HepG2 (cell line): ENCODE results near the gene TBC1D24. TPM values are rescaled to one million over a fixed set of nuclear protein-coding genes. Genes with fewer than 3 reads are reported as not detected.

ENCODE experiments used
- ATAC-seq: fragments of 200-7000 bp; cut with Tn5 transposase; 3 replicates; pipeline ENCODE4 v1.9.1; 2020; ENCODE audit warnings: mild to moderate bottlenecking, moderate library complexity
- BruUV-seq: library from RNA; stranded (reverse); fragments of 400-500 nt; replicated peaks from 2 replicates; lab custom pipeline; 2021; lab: Mats Ljungman, UMichigan
- CTCF ChIA-PET: fragments of 300-600 bp; formaldehyde crosslinking; extraction: SDS; loops from one replicate; lab custom pipeline; 2021; ENCODE audit warnings: low total read pairs, inconsistent platforms, low intra/inter-chr PET ratio; lab: Yijun Ruan, JAX
- POLR2A ChIA-PET: fragments of 350-600 bp; sonication (Branson Sonifier 250); formaldehyde crosslinking; loops from one replicate; lab custom pipeline; 2020; ENCODE audit warnings: antibody characterized with exemption, inconsistent platforms; lab: Yijun Ruan, JAX
- DNase-seq: peaks from one replicate; pipeline ENCODE4 v3.0.0-alpha.2; 2015; ENCODE audit warnings: low spot score
- FAIRE-seq: peaks from 3 replicates; lab custom pipeline; 2011; peaks lifted over from hg19 to GRCh38; lab: Jason Lieb, UNC
- H2AFZ ChIP-seq: one replicate; pipeline ENCODE4 v1.6.1; 2011; ENCODE audit warnings: low read length, inconsistent platforms
- H3K27ac ChIP-seq: fragments of 300-600 bp; 3 replicates; pipeline ENCODE4 v1.8.0; 2011; ENCODE audit warnings: mixed run types, mild to moderate bottlenecking, mixed read lengths, low read length, inconsistent platforms; ENCODE audit not compliant: insufficient read depth; ENCODE audit errors: extremely low read length
- H3K27me3 ChIP-seq, 2 experiments: fragments of 200-600 bp in 1 of 2; 2 replicates in 1 of 2; 3 replicates in 1 of 2; pipeline versions ENCODE4 v1.6.0 to v1.8.0; 2011; ENCODE audit warnings: low read length in 2 of 2, mild to moderate bottlenecking in 2 of 2, moderate library complexity in 2 of 2, inconsistent platforms in 1 of 2; ENCODE audit not compliant: insufficient read depth in 2 of 2, control insufficient read depth in 1 of 2
- H3K36me3 ChIP-seq, 2 experiments: fragments of 200-600 bp in 1 of 2; replicated peaks in 1 of 2; 2 replicates in 1 of 2; 3 replicates in 1 of 2; pipeline versions ENCODE4 v1.5.1 to v1.8.0; 2011; ENCODE audit warnings: low read length in 2 of 2, inconsistent platforms in 1 of 2; ENCODE audit not compliant: insufficient read depth in 2 of 2, control insufficient read depth in 1 of 2
- H3K4me1 ChIP-seq: 2 replicates; pipeline ENCODE4 v1.5.1; 2012; ENCODE audit warnings: low read length, inconsistent platforms; ENCODE audit not compliant: insufficient read depth
- H3K4me2 ChIP-seq: 2 replicates; pipeline ENCODE4 v1.6.0; 2011; ENCODE audit warnings: low read depth, low read length, inconsistent platforms
- H3K4me3 ChIP-seq, 3 experiments: fragments of 200-600 bp in 1 of 3; sonication (generic), shearing (Covaris generic) in 1 of 3; replicated peaks in 1 of 3; 2 replicates each; pipeline ENCODE4 v1.5.1; 2011 to 2016; ENCODE audit warnings: low read length in 3 of 3, inconsistent platforms in 2 of 3, low read depth in 2 of 3, mild to moderate bottlenecking in 2 of 3, control low read depth in 1 of 3, mixed read lengths in 1 of 3; ENCODE audit not compliant: insufficient read depth in 1 of 3
- H3K79me2 ChIP-seq: one replicate; pipeline ENCODE4 v1.6.1; 2011; ENCODE audit warnings: low read length, inconsistent platforms; ENCODE audit not compliant: insufficient read depth
- H3K9ac ChIP-seq: 2 replicates; pipeline ENCODE4 v1.6.0; 2011; ENCODE audit warnings: mild to moderate bottlenecking, low read depth, low read length, inconsistent platforms; ENCODE audit not compliant: insufficient read depth
- H3K9me3 ChIP-seq: 2 replicates; pipeline ENCODE4 v1.5.1; 2012; ENCODE audit warnings: mild to moderate bottlenecking, low read length
- H4K20me1 ChIP-seq: 2 replicates; pipeline ENCODE4 v1.6.0; 2011; ENCODE audit warnings: inconsistent platforms, mild to moderate bottlenecking, low read length, moderate library complexity; ENCODE audit not compliant: insufficient read depth
- KLF15 ChIP-seq: sonication (generic); formaldehyde crosslinking; IDR thresholded peaks from 2 replicates; pipeline ENCODE4 v1.8.1; 2023; ENCODE audit warnings: borderline replicate concordance, mild to moderate bottlenecking, inconsistent platforms, missing genetic modification reagents, mixed read lengths
- SAP130 ChIP-seq: IDR thresholded peaks from 2 replicates; pipeline ENCODE4 v1.6.1; 2016; ENCODE audit warnings: low read depth
- TGIF2 ChIP-seq: IDR thresholded peaks from 2 replicates; pipeline ENCODE4 v1.6.1; 2016; ENCODE audit warnings: control low read depth, missing compliant biosample characterization
- ZNF607 ChIP-seq: sonication (generic); formaldehyde crosslinking; IDR thresholded peaks from 2 replicates; pipeline ENCODE4 v1.5.1; 2020; ENCODE audit warnings: missing genetic modification reagents, mild to moderate bottlenecking, borderline replicate concordance
- WGBS: methylation state at CpG from one replicate; pipeline ENCODE4 v1.1.6; 2017; ENCODE audit warnings: low lambda C conversion rate; 5-methylcytosine and 5-hydroxymethylcytosine counted together
- in situ Hi-C: cut with HindIII; loops from 2 replicates; pipeline ENCODE4 v1.10.0; 2017; ENCODE audit warnings: low pct_unique_long_range_greater_than_20kb; ENCODE audit not compliant: extremely low pct_ligation_motif_present
- intact Hi-C: fragments of 100-400 bp; cut with micrococcal nuclease; formaldehyde crosslinking; loops from one replicate; pipeline ENCODE4 v1.10.0; 2022; ENCODE audit not compliant: unreplicated experiment
- polyA plus RNA-seq, 8 experiments: library from polyadenylated mRNA; depleted of rRNA in 3 of 8; stranded (reverse) in 7 of 8; unstranded in 1 of 8; fragments of >200 nt; fragmentation: Illumina TruSeq in 4 of 8; extraction: Trizol in 4 of 8; gene quantifications; 2 replicates each; pipeline versions ENCODE4 v1.2.1 to v1.2.3, GENCODE V29; 2011 to 2016; ENCODE audit warnings: low read depth in 4 of 8, missing spikeins in 1 of 8, mixed read lengths in 1 of 8; ENCODE audit not compliant: insufficient read depth in 1 of 8
- total RNA-seq, 5 experiments: library from RNA; depleted of rRNA; stranded (reverse); fragments of >200 nt; fragmentation: Illumina TruSeq; extraction: Trizol; gene quantifications; 2 replicates each; pipeline ENCODE4 v1.2.3, GENCODE V29; 2016; ENCODE audit warnings: low read depth in 1 of 5
- TF ChIP-seq, protein P1 (sequence below): IDR thresholded peaks from 2 replicates; pipeline ENCODE4 v1.6.1; 2016; ENCODE audit warnings: missing compliant biosample characterization, missing genetic modification reagents, borderline replicate concordance
- TF ChIP-seq, protein P2 (sequence below): sonication (generic); formaldehyde crosslinking; IDR thresholded peaks from 2 replicates; pipeline ENCODE4 v1.4.0; 2020; ENCODE audit warnings: missing genetic modification reagents, borderline replicate concordance
- TF ChIP-seq, protein P3 (sequence below): sonication (generic); formaldehyde crosslinking; conservative IDR thresholded peaks from 2 replicates; pipeline ENCODE4 v1.4.0; 2020; ENCODE audit warnings: missing genetic modification reagents
- TF ChIP-seq, protein P4 (sequence below): sonication (generic); formaldehyde crosslinking; IDR thresholded peaks from 2 replicates; pipeline ENCODE4 v1.4.0; 2020; ENCODE audit warnings: mild to moderate bottlenecking, missing genetic modification reagents
- TF ChIP-seq, protein P5 (sequence below): sonication (generic); formaldehyde crosslinking; IDR thresholded peaks from 2 replicates; pipeline ENCODE4 v1.5.0; 2020; ENCODE audit warnings: mild to moderate bottlenecking, low read depth, missing genetic modification reagents, borderline replicate concordance
- TF ChIP-seq, protein P6 (sequence below): sonication (generic); formaldehyde crosslinking; IDR thresholded peaks from 2 replicates; pipeline ENCODE4 v1.5.1; 2020; ENCODE audit warnings: mild to moderate bottlenecking, moderate library complexity, missing genetic modification reagents

Gene TBC1D24
- total and polyA plus RNA-seq, 2 of the 13 experiments (the other 11 are each of a cell fraction or from before 2014, with no cell fraction given) = 7.7 to 13.7 TPM

DNA sequence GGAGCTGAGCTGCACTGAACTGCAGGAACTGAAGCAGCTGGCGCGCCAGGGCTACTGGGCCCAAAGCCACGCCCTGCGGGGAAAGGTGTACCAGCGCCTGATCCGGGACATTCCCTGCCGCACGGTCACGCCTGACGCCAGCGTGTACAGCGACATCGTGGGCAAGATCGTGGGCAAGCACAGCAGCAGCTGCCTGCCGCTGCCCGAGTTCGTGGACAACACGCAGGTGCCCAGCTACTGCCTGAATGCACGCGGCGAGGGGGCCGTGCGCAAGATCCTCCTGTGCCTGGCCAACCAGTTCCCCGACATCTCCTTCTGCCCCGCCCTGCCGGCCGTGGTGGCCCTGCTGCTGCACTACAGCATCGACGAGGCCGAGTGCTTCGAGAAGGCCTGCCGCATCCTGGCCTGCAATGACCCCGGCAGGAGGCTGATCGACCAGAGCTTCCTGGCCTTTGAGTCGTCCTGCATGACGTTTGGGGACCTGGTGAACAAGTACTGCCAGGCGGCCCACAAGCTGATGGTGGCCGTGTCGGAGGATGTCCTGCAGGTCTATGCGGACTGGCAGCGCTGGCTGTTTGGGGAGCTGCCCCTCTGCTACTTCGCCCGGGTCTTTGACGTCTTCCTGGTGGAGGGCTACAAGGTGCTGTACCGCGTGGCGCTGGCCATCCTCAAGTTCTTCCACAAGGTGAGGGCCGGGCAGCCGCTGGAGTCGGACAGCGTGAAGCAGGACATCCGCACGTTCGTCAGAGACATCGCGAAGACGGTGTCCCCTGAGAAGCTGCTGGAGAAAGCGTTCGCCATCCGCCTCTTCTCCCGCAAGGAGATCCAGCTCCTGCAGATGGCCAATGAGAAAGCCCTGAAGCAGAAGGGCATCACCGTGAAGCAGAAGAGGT lies 21.5 kb downstream of the TBC1D24 start (continued):
- TF ChIP-seq, protein P1, sequence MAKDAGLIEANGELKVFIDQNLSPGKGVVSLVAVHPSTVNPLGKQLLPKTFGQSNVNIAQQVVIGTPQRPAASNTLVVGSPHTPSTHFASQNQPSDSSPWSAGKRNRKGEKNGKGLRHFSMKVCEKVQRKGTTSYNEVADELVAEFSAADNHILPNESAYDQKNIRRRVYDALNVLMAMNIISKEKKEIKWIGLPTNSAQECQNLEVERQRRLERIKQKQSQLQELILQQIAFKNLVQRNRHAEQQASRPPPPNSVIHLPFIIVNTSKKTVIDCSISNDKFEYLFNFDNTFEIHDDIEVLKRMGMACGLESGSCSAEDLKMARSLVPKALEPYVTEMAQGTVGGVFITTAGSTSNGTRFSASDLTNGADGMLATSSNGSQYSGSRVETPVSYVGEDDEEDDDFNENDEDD (CRISPR knock-in tag) = no peak
- no peak for TF ChIP-seq TGIF2 (CRISPR knock-in tag)

DNA sequence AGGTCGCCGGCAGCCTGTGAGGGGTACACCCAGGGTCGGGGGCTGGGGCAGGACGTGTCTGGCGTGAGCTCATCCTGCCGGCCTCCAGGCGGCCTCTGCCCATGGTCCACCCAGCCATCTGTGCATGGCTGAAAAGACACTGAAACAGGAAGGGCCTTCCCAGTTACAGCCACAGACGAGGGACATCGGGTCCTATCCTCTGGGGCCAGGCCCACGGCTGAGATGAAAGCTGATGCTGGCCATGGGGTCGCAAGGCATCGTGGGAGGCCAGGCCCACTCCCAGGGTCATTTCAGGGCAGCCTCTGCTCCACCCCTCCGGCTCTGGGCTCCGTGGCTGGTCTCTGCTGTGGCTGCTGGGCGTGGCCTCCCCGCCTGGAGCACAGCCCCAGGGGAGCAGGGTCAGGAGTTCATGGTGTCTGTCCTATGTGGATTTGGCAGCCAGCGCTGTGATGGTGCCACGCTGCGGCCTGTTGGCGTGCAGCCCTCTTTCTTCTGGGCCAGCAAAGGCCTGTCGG lies 22.2 kb downstream of the TBC1D24 start:
- ChIA-PET POLR2A (no interaction called here), CTCF (no interaction called here)
- in situ Hi-C loops = no loop called here
- 92% methylated on average over 7 of the region's 21 CpGs for WGBS
- H3K36me3 ChIP-seq = peaks cover 12 to 29% of the 10 kb centered on the region in 2 experiments; a peak in 4 of 5 replicates
- no peak overlapping the region for H3K4me3 ChIP-seq
- H3K9me3 ChIP-seq = no peaks in the 10 kb centered on the region
- intact Hi-C loops = no loop called here
- no TSS peak for BruUV-seq
- peaks cover 12% of the 10 kb centered on the region for H3K4me1 ChIP-seq
- no peak overlapping the region for H3K4me2 ChIP-seq
- no peak for FAIRE-seq
- no peaks in the 10 kb centered on the region for H4K20me1 ChIP-seq
- no peaks in the 10 kb centered on the region for H3K27me3 ChIP-seq
- no peak overlapping the region for H3K27ac ChIP-seq
- H3K9ac ChIP-seq = no peak overlapping the region
- H2AFZ ChIP-seq = no peak overlapping the region
- no peaks in the 10 kb centered on the region for H3K79me2 ChIP-seq
- no peak for ATAC-seq
- DNase-seq = no peak
- no peak for TF ChIP-seq KLF15 (CRISPR knock-in tag)
- TF ChIP-seq, protein P2, sequence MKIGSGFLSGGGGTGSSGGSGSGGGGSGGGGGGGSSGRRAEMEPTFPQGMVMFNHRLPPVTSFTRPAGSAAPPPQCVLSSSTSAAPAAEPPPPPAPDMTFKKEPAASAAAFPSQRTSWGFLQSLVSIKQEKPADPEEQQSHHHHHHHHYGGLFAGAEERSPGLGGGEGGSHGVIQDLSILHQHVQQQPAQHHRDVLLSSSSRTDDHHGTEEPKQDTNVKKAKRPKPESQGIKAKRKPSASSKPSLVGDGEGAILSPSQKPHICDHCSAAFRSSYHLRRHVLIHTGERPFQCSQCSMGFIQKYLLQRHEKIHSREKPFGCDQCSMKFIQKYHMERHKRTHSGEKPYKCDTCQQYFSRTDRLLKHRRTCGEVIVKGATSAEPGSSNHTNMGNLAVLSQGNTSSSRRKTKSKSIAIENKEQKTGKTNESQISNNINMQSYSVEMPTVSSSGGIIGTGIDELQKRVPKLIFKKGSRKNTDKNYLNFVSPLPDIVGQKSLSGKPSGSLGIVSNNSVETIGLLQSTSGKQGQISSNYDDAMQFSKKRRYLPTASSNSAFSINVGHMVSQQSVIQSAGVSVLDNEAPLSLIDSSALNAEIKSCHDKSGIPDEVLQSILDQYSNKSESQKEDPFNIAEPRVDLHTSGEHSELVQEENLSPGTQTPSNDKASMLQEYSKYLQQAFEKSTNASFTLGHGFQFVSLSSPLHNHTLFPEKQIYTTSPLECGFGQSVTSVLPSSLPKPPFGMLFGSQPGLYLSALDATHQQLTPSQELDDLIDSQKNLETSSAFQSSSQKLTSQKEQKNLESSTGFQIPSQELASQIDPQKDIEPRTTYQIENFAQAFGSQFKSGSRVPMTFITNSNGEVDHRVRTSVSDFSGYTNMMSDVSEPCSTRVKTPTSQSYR (CRISPR knock-in tag) = no peak
- TF ChIP-seq, protein P3, sequence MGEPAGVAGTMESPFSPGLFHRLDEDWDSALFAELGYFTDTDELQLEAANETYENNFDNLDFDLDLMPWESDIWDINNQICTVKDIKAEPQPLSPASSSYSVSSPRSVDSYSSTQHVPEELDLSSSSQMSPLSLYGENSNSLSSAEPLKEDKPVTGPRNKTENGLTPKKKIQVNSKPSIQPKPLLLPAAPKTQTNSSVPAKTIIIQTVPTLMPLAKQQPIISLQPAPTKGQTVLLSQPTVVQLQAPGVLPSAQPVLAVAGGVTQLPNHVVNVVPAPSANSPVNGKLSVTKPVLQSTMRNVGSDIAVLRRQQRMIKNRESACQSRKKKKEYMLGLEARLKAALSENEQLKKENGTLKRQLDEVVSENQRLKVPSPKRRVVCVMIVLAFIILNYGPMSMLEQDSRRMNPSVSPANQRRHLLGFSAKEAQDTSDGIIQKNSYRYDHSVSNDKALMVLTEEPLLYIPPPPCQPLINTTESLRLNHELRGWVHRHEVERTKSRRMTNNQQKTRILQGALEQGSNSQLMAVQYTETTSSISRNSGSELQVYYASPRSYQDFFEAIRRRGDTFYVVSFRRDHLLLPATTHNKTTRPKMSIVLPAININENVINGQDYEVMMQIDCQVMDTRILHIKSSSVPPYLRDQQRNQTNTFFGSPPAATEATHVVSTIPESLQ = no peak
- TF ChIP-seq ZNF607 = no peak
- TF ChIP-seq, protein P4, sequence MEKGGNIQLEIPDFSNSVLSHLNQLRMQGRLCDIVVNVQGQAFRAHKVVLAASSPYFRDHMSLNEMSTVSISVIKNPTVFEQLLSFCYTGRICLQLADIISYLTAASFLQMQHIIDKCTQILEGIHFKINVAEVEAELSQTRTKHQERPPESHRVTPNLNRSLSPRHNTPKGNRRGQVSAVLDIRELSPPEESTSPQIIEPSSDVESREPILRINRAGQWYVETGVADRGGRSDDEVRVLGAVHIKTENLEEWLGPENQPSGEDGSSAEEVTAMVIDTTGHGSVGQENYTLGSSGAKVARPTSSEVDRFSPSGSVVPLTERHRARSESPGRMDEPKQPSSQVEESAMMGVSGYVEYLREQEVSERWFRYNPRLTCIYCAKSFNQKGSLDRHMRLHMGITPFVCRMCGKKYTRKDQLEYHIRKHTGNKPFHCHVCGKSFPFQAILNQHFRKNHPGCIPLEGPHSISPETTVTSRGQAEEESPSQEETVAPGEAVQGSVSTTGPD (CRISPR knock-in tag) = no peak
- no peak for TF ChIP-seq SAP130
- TF ChIP-seq, protein P5, sequence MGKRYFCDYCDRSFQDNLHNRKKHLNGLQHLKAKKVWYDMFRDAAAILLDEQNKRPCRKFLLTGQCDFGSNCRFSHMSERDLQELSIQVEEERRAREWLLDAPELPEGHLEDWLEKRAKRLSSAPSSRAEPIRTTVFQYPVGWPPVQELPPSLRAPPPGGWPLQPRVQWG = no peak
- TF ChIP-seq, protein P6, sequence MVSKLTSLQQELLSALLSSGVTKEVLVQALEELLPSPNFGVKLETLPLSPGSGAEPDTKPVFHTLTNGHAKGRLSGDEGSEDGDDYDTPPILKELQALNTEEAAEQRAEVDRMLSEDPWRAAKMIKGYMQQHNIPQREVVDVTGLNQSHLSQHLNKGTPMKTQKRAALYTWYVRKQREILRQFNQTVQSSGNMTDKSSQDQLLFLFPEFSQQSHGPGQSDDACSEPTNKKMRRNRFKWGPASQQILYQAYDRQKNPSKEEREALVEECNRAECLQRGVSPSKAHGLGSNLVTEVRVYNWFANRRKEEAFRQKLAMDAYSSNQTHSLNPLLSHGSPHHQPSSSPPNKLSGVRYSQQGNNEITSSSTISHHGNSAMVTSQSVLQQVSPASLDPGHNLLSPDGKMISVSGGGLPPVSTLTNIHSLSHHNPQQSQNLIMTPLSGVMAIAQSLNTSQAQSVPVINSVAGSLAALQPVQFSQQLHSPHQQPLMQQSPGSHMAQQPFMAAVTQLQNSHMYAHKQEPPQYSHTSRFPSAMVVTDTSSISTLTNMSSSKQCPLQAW = no peak
